Esophagus muscularis mucosa (tissue), 3 donors: ENCODE data around the gene MYCBP2.

ENCODE experiments used
- POLR2A ChIP-seq: fragments of 450-650 bp; IDR thresholded peaks from one replicate; pipeline ENCODE4 v1.6.1; 2017; ENCODE audit warnings: antibody characterized with exemption, moderate library complexity, mild to moderate bottlenecking, low read depth
- POLR2AphosphoS5 ChIP-seq, 2 donors: sonication (generic); formaldehyde crosslinking; IDR thresholded peaks; one replicate each; pipeline ENCODE4 v1.6.1; 2017; ENCODE audit warnings: antibody characterized with exemption in 2 of 2
- TF ChIP-seq, protein P1 (sequence below), 3 experiments: fragments of 200-600 bp in 2 of 3; fragments of 450-650 bp in 1 of 3; sonication (generic) in 2 of 3; IDR thresholded peaks; one replicate each; pipeline ENCODE4 v1.5.1; 2017 to 2019; ENCODE audit warnings: antibody characterized with exemption in 3 of 3, mild to moderate bottlenecking in 2 of 3, moderate library complexity in 1 of 3

DNA sequence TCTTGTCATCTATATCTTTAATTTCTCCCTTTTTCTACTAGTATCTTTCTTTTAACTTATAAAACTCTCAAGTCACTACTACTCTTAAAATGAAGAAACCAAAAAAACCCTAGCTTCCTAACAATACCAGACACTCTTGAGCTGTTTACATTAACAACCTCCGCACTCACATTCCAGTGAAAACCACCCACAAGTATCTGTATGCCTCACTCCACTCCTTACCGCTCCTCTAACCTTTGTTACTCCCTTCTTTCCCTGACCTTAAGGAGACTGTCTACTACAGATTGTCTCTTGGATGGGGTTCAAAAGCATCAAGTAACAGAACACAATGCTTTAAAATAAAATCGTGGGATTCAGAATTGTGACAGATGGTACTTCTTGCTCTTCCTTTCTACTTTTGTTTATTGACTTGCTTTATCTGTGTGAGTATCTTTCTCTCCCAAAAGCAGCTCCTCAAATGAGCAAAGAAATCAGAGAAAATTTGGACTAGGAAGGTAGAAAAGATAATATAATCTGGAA, 189.9 kb downstream of the MYCBP2 start:
- TF ChIP-seq, protein P1, sequence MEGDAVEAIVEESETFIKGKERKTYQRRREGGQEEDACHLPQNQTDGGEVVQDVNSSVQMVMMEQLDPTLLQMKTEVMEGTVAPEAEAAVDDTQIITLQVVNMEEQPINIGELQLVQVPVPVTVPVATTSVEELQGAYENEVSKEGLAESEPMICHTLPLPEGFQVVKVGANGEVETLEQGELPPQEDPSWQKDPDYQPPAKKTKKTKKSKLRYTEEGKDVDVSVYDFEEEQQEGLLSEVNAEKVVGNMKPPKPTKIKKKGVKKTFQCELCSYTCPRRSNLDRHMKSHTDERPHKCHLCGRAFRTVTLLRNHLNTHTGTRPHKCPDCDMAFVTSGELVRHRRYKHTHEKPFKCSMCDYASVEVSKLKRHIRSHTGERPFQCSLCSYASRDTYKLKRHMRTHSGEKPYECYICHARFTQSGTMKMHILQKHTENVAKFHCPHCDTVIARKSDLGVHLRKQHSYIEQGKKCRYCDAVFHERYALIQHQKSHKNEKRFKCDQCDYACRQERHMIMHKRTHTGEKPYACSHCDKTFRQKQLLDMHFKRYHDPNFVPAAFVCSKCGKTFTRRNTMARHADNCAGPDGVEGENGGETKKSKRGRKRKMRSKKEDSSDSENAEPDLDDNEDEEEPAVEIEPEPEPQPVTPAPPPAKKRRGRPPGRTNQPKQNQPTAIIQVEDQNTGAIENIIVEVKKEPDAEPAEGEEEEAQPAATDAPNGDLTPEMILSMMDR (IDR thresholded peaks at IDR 0.05): no peak
- TF ChIP-seq POLR2AphosphoS5 (IDR thresholded peaks at IDR 0.05) (no peak), POLR2A (no peak)
